Pancreas (tissue), 10 donors: ENCODE data around the gene SPIRE2. TPM values are rescaled to one million over a fixed set of nuclear protein-coding genes. Genes with fewer than 3 reads are reported as not detected.

ENCODE experiments used
- ATAC-seq, 4 donors: fragments of 200-7000 bp; cut with Tn5 transposase; one replicate each; pipeline versions ENCODE4 v1.8.0 to v1.9.1; 2020; ENCODE audit warnings: mild to moderate bottlenecking in 4 of 4, moderate library complexity in 4 of 4
- DNase-seq, 6 donors: peaks; one replicate each; pipeline ENCODE4 v3.0.0-alpha.2; 2020
- FAIRE-seq: peaks from 2 replicates; lab custom pipeline; 2012; peaks lifted over from hg19 to GRCh38; lab: Jason Lieb, UNC
- H3K27ac ChIP-seq, 4 donors: fragments of 200-600 bp; sonication (generic); 1 replicate in 3 of 4; 2 replicates in 1 of 4; pipeline versions ENCODE4 v1.5.0 to v1.8.0; 2020
- H3K27me3 ChIP-seq, 4 donors: fragments of 200-600 bp; one replicate each; pipeline ENCODE4 v1.8.0; 2021
- H3K36me3 ChIP-seq, 3 donors: fragments of 200-600 bp; sonication (generic) in 1 of 3; one replicate each; pipeline versions ENCODE4 v1.5.0 to v1.8.0; 2020 to 2021
- H3K4me1 ChIP-seq, 3 donors: fragments of 200-600 bp; one replicate each; pipeline ENCODE4 v1.8.0; 2021
- H3K4me3 ChIP-seq, 4 donors: fragments of 200-600 bp; sonication (generic) in 2 of 4; one replicate each; pipeline versions ENCODE4 v1.5.0 to v1.8.0; 2020 to 2021
- H3K9me3 ChIP-seq, 4 donors: fragments of 200-600 bp; one replicate each; pipeline ENCODE4 v1.8.0; 2021
- CTCF ChIP-seq, 4 donors: fragments of 200-600 bp; sonication (generic) in 3 of 4; IDR thresholded peaks; one replicate each; pipeline versions ENCODE4 v1.5.0 to v1.8.0; 2021; ENCODE audit warnings: antibody characterized with exemption in 4 of 4
- WGBS, 2 donors: extraction: QIAGEN DNeasy Blood & Tissue Kit; methylation state at CpG; one replicate each; pipeline ENCODE4 v1.1.7; 2013; 5-methylcytosine and 5-hydroxymethylcytosine counted together
- intact Hi-C, 3 donors: fragments of 100-400 bp; cut with DNase I; formaldehyde crosslinking; loops; one replicate each; pipeline versions ENCODE4 v1.11.1 to v1.14.2; 2022
- polyA plus RNA-seq, 2 donors: library from polyadenylated mRNA; stranded (reverse); fragments of 200-250 nt; gene quantifications; one replicate each; pipeline ENCODE4 v1.2.3, GENCODE V29; 2013
- total RNA-seq, 6 donors: library from RNA; stranded (reverse); fragmentation: NEBNext Ultra II Directional in 4 of 6; extraction: Animal tissue kit (Norgen Biotek cat#: 25700) in 4 of 6; gene quantifications; one replicate each; pipeline versions ENCODE4 v1.2.1 to v1.2.4, GENCODE V29; 2021 to 2023
- donor health status: healthy with polysubstance abuse.
- donor health status: DM: no; HTN: no; CAD: no; lungs with moderate emphysema.
- donor health status: DM: no; HTN: no; CAD: no.
- donor health status: control.
- donor health status: control.
- donor health status: Bipolar disorder and iron deficiency.
- donor health status: DM: yes; HTN: yes; CAD: no.
- donor health status: DM: no; HTN: no; CAD: no.
- donor health status: DM: no; HTN: no; CAD: no.
- donor health status: DM: yes; HTN: yes; CAD: no.

SPIRE2 gene
- total and polyA plus RNA-seq, 8 donors, result 1.6 to 11.5 (median 2.8) TPM

- no peak for DNase-seq
- peak in 1 of 4 donors; percentile 22 for ATAC-seq
- TF ChIP-seq CTCF (IDR thresholded peaks at IDR 0.05), result no peak
- no peak overlapping the region for H3K27ac ChIP-seq
- no peaks in the 10 kb centered on the region for H3K36me3 ChIP-seq
- intact Hi-C loops, result no loop called here
- no peak overlapping the region for H3K4me3 ChIP-seq
- 73 to 80% methylated on average over 26 of the region's 26 CpGs for WGBS, 2 donors
- H3K27me3 ChIP-seq, result no peaks in the 10 kb centered on the region
- H3K9me3 ChIP-seq, result no peaks in the 10 kb centered on the region
- no peaks in the 10 kb centered on the region for H3K4me1 ChIP-seq
- FAIRE-seq, result no peak
Observed at GRCh38 chr16:89842471-89843408, 14.5 kb downstream of the SPIRE2 start.

- Histone ChIP-seq H3K27me3 (no peaks in the 10 kb centered on the region), H3K9me3 (no peaks in the 10 kb centered on the region), H3K36me3 (no peaks in the 10 kb centered on the region), H3K27ac (no peak overlapping the region), H3K4me1 (no peaks in the 10 kb centered on the region), H3K4me3 (no peak overlapping the region)
- no peak for FAIRE-seq
- ATAC-seq, result no peak
- no peak for DNase-seq
- TF ChIP-seq CTCF (IDR thresholded peaks at IDR 0.05), result no peak
- intact Hi-C loops, result no loop called here
- WGBS, 2 donors, result 65 to 76% methylated on average over 17 to 19 of the region's 20 CpGs
Observed at GRCh38 chr16:89843409-89844350, 15.4 kb downstream of the SPIRE2 start.

GRCh38 chr16:89844739-89845339 is 16.6 kb downstream of the SPIRE2 start:
- H3K27me3 ChIP-seq, result no peaks in the 10 kb centered on the region
- intact Hi-C loops, result no loop called here
- ATAC-seq, result no peak
- no peak for TF ChIP-seq CTCF (IDR thresholded peaks at IDR 0.05)
- no peak overlapping the region for H3K4me3 ChIP-seq
- H3K4me1 ChIP-seq, result no peaks in the 10 kb centered on the region
- no peaks in the 10 kb centered on the region for H3K9me3 ChIP-seq
- 67 to 79% methylated on average over 13 of the region's 13 CpGs for WGBS, 2 donors
- H3K36me3 ChIP-seq, result no peaks in the 10 kb centered on the region
- no peak for DNase-seq
- H3K27ac ChIP-seq, result no peak overlapping the region
- no peak for FAIRE-seq

GRCh38 chr16:89845417-89845816 is 17.1 kb downstream of the SPIRE2 start:
- no peak for ATAC-seq
- Histone ChIP-seq H3K4me1 (no peaks in the 10 kb centered on the region), H3K36me3 (no peaks in the 10 kb centered on the region), H3K27me3 (no peaks in the 10 kb centered on the region), H3K27ac (no peak overlapping the region), H3K9me3 (no peaks in the 10 kb centered on the region), H3K4me3 (no peak overlapping the region)
- DNase-seq, result no peak
- FAIRE-seq, result no peak
- intact Hi-C loops, result no loop called here
- 74 to 82% methylated on average over 13 of the region's 13 CpGs for WGBS, 2 donors
- no peak for TF ChIP-seq CTCF (IDR thresholded peaks at IDR 0.05)
